ELF-1 (cell line): ENCODE measurements around the gene SPEN.
A peak's percentile ranks its signal among the peaks of the same experiment; 100 is the strongest.

ENCODE experiments used
- DNase-seq: peaks from one replicate; pipeline ENCODE4 v3.0.0-alpha.2; 2016; ENCODE audit warnings: low read depth, low spot score

SPEN gene

DNA sequence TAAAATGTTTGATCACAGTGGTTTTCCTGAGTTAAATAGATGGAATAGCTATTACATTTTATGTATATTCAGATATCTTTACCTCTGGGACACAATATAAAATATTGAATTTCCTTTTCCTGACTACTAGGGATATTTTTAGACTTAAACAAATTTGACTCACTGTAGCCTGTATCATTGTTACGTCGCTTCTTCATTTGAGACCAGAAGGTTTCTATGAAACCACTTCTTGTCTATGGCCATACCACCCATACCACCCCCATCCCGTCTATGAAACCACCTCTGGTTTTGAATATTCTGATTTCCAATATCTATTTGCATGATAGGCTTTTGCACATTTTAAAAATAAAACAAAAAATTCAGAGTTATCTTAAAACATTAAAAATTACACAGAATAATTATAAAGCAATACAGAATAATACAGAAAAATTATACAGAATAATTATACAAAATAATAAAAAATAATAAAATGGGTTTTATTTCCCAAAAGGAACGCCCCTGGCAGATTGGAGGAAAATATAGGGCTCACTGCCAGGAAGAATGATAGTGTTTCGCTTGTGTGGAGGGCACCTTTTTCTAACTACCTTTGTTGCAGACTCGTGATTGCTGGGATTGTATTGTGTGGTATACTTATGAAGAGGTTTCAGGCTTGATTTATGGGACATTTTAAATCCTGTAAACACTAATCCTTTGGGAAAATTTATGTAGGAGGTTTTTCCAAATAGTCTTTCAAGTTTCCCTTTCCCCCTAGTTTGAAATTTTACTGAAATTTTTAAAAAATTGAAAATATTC lies 4.7 kb downstream of the SPEN start:
- no peak for DNase-seq

GRCh38 chr1:15852828-15853302 lies 5.4 kb downstream of the SPEN start:
- DNase-seq: no peak

GRCh38 chr1:15856888-15857287 lies 9.4 kb downstream of the SPEN start:
- no peak for DNase-seq

DNA sequence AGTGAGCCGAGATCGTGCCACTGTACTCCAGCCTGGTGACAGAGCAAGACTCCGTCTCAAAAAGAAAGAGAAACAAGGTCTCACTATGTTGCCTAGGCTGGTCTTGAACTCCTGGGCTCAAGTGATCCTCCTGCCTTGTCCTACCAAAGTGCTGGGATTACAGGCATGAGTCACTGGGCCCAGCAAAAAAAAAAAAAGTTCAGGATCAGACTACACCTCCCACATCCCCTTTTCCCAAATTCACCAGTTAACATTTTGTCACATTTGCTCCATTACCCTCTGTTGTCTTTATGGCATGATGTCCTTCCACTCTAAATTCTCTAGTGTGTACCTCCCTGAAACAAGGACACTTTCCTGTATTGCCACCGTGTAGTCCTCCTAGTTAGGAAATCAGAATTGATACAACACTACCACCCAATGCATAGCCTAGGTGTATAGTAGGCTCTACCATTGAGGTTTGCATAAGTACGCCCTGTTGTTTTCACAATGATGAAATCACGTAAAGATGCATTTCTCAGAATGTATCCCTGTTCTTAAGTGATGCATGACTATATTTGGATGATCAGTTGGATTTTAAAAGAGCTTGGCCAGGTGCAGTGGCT lies 10.7 kb downstream of the SPEN start:
- no peak for DNase-seq

DNA sequence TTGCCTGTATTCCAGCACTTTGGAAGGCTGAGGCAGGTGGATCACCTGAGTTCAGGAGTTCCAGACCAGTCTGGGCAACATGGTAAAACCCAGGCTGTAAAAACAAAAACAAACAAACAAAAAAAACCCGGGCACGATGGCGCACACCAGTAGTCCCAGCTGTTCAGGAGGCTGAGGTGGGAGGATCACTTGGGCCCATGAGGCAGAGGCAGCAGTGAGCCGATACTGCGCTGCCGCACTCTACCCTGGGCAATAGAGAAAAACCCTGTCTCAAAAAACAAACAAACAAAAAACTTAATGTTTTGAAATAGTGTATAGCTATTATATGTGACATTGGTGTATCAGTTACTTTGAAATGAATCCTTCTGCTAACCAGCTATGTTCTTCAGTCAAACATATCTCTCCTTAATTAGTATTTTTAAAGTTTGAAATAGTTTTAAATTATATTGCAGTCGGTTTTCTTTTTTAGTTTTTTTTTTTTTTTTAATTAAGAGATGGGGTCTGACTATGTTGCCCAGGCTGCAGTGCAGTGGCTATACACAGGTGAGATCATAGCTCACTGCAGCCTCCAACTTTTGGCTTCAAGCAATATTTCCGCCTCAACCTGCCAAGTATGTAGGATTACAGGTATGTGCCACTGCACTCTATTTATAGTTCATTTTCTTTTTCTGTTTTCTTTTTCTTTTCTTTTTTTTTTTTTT lies 11.3 kb downstream of the SPEN start:
- DNase-seq: no peak

DNA sequence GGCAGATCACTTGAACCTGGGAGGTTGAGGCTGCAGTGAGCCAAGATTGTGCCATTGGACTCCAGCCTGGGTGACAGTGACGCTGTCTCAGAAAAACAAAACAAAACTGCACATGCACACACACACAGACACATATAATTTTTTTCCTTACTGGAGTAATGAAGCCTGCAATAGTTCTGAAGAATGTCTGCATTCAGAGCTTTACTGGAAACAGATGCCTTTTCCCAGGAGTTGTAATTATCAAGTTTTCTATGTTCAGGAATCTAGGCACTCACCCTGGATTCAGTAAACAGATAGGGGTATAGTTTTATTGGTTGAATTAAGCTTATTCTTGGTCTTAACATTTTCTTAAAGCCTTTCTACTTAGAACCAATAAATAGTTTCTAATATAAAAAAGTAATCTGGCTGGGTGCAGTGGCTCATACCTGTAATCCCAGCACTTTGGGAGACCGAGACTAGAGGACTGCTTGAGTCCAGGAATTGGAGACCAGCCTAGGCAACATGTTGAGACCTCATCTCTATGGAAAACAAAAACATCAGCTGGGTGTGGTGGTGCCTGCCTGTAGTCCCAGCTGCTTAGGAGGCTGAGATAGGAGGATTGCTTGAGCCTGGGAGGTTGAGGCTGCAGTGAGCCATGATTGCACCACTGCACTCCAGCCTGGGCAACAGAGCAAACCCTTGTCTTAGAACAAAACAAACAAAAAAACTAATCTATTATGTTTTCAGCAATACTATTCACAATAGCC lies 15.8 kb downstream of the SPEN start:
- no peak for DNase-seq

- DNase-seq: no peak
Observed at GRCh38 chr1:15866721-15867201, 19.3 kb downstream of the SPEN start.

GRCh38 chr1:15867288-15867687 lies 19.8 kb downstream of the SPEN start:
- DNase-seq: no peak

DNA sequence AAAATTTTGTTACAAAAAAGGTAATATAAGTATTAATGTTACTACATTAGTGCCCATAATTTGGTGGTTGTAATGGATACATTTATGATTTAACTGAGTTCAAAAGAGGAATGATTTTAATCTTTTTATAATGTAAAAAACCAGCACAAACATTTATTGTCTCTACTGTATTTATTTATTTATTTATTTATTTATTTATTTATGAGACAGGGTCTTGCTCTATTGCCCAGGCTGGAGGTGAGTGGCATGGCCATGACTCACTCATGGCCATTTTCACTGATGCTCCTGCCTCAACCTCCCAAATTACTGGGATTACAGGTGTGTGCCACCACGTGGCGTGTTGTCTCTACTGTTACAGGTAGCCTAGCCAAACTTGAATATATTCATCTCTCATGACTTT lies 21.9 kb downstream of the SPEN start:
- DNase-seq: no peak

GRCh38 chr1:15870421-15870820 lies 22.9 kb downstream of the SPEN start:
- no peak for DNase-seq

DNA sequence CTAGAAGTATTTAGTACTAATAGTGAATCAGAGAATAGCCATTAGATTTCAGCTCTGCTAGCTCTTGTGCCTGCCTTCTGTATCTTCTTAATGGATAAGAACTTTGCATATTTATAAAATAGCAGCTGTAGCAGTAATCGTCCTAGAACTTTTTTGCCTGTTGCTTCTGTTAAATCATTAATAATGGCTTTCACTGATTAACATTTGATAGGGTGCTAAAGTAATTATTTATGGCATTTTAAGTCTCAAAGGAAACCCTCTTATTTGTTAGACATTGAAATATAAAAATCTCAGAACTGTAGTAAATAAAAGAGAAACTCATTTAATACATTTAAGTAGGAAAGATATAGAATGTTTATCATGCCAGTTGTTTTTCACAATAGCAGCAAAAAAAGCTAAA lies 27.0 kb downstream of the SPEN start:
- DNase-seq: no peak

GRCh38 chr1:15876357-15877055 lies 29.0 kb downstream of the SPEN start:
- peak; percentile 85 for DNase-seq

DNA sequence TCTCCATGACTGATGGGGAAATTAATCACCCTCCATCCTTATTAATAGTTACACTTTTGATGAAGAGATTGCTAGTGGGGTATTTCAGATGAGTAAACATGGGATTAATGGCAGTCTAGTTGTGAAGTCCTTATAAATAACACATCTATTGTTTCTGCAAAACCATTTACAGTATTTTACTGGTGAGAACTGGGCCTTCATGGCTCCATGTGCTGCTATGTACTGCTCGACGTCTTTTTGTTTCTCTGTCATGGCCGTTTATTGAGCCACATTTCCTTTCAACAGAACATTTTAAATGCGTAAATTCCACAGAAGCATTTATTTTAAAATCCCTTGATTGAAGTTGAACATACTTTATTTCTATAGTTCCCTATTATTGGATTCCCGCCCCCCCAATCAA lies 34.5 kb downstream of the SPEN start:
- no peak for DNase-seq

- DNase-seq: no peak
Observed at GRCh38 chr1:15882665-15883064, 35.2 kb downstream of the SPEN start.

- no peak for DNase-seq
Observed at GRCh38 chr1:15883326-15883725, 35.8 kb downstream of the SPEN start.

DNA sequence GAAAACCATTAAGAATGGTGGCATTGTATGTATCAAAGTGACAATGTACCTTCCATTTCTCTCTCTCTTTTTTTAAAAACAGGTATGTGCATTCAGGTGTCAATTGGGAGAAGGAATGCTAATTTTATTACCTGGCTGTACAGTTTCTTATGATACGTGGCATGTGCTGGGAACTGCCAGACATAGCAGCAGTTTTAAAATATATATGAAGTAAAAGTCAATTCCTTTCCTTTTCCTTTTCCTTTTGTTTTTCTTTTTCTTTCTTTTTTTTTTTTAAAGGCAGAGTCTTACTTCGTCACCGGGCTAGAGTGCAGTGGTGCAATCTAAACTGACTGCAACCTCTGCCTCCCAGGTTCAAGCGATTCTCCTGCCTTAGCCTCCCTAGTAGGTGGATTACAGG lies 37.0 kb downstream of the SPEN start:
- DNase-seq: no peak

GRCh38 chr1:15885269-15885668 lies 37.8 kb downstream of the SPEN start:
- no peak for DNase-seq

GRCh38 chr1:15885701-15886610 lies 38.4 kb downstream of the SPEN start:
- peak; percentile 97 for DNase-seq

DNA sequence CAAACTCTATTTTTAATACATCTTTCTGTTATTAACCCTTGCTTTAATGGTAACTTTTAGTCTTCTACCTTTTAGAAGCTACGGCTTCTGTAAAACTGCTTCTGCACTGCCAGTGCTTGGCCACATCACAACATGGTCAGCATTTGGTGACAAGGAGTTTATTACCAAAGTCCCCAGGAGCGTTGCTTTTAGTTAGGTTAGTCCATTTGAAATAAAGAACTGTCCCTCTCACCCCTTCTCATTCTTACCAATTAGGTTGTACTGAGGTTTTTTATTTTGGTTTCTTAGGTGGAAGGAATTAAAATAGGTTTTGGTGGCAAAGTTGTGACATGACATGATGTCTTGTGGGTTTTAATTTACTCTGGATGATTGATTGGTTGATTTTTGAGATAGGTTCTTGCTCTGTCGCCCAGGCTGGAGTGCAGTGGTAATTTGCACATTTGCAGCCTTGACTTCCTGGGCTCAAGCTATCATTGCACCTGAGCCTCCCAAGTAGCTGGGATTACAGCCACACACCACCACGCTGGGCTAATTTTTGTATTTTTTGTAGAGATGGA lies 39.2 kb downstream of the SPEN start:
- no peak for DNase-seq
